Hematopoietic multipotent progenitor cell treated with erythropoietin and hydrocortisone succinate and interleukin-3 and kit ligand, for 4 days (in vitro differentiated cells): ENCODE results near the gene WRAP73.

Source experiments
- DNase-seq: peaks from one replicate; pipeline ENCODE4 v3.0.0-alpha.2; 2015

Gene WRAP73

GRCh38 chr1:3664700-3665375 is 14.9 kb upstream of the WRAP73 start:
- no peak for DNase-seq

- no peak for DNase-seq
Observed at GRCh38 chr1:3663999-3664699, 14.2 kb upstream of the WRAP73 start.

- DNase-seq, result no peak
Observed at GRCh38 chr1:3662080-3662671, 12.3 kb upstream of the WRAP73 start.

- no peak for DNase-seq
Observed at GRCh38 chr1:3661631-3662030, 11.7 kb upstream of the WRAP73 start.

- DNase-seq, result no peak
Observed at GRCh38 chr1:3660704-3661103, 10.8 kb upstream of the WRAP73 start.

GRCh38 chr1:3659093-3659492 is 9.2 kb upstream of the WRAP73 start:
- DNase-seq, result no peak

- DNase-seq, result no peak
Observed at GRCh38 chr1:3658231-3658615, 8.3 kb upstream of the WRAP73 start.

- DNase-seq, result no peak
Observed at GRCh38 chr1:3657578-3658230, 7.8 kb upstream of the WRAP73 start.

- no peak for DNase-seq
Observed at GRCh38 chr1:3657096-3657475, 7.2 kb upstream of the WRAP73 start.

GRCh38 chr1:3656450-3657095 is 6.7 kb upstream of the WRAP73 start:
- DNase-seq, result no peak

- DNase-seq, result no peak
Observed at GRCh38 chr1:3654549-3655281, 4.8 kb upstream of the WRAP73 start.

- no peak for DNase-seq
Observed at GRCh38 chr1:3653286-3653618, 3.3 kb upstream of the WRAP73 start.

- DNase-seq, result no peak
Observed at GRCh38 chr1:3652548-3653285, 2.8 kb upstream of the WRAP73 start.

- peak; percentile 23 for DNase-seq
Observed at GRCh38 chr1:3651930-3652547, 2.1 kb upstream of the WRAP73 start, which contains the start of gene TP73. Gene TP73 (plus strand): TSS chr1:3652516. CDS start chr1:3682366, 29,850 bp downstream.

GRCh38 chr1:3651026-3651929 is 1.4 kb upstream of the WRAP73 start:
- DNase-seq, result peak; percentile 20

GRCh38 chr1:3650248-3651025 is 534 bp upstream of the WRAP73 start:
- no peak for DNase-seq

- DNase-seq, result no peak
Observed at GRCh38 chr1:3646596-3646995, 3.3 kb downstream of the WRAP73 start.

GRCh38 chr1:3645666-3646355 is 4.1 kb downstream of the WRAP73 start:
- no peak for DNase-seq

GRCh38 chr1:3645247-3645646 is 4.7 kb downstream of the WRAP73 start:
- DNase-seq, result no peak
